ENCODE results near the gene IFI27. TPM values are rescaled to one million over a fixed set of nuclear protein-coding genes. Genes with fewer than 3 reads are reported as not detected.

IFI27 gene
- total RNA-seq, 1 experiment from 2014 or later: 2.6 TPM

GRCh38 chr14:94124582-94125377, 14.2 kb downstream of the IFI27 start:
- Mint-ChIP-seq H3K36me3 (ENCODE audit: insufficient read depth, unreplicated experiment) (no peaks in the 10 kb centered on the region), H3K27ac (ENCODE audit: unreplicated experiment) (no peak overlapping the region), H3K27me3 (ENCODE audit: insufficient read depth, unreplicated experiment) (no peaks in the 10 kb centered on the region), H3K4me1 (ENCODE audit: low read depth, unreplicated experiment) (peaks cover 2% of the 10 kb centered on the region), H3K9me3 (ENCODE audit: unreplicated experiment) (no peaks in the 10 kb centered on the region), H3K4me3 (ENCODE audit: unreplicated experiment) (no peak overlapping the region)
- H3K4me3 ChIP-seq (ENCODE audit: low read depth, low read length): no peak overlapping the region
- intact Hi-C loops (cut with micrococcal nuclease; ENCODE audit: unreplicated experiment): no loop called here
- CTCF ChIA-PET: no interaction called here
- H3K4me1 ChIP-seq: no peaks in the 10 kb centered on the region
- POLR2A ChIA-PET: no interaction called here
- H3K36me3 ChIP-seq (ENCODE audit: control insufficient read depth, insufficient read depth, low read length): no peaks in the 10 kb centered on the region
- 0 out of 2 replicates have a peak, but pooled peaks cover 1% of the 10 kb centered on the region for H3K27me3 ChIP-seq (replicated peaks; ENCODE audit: control insufficient read depth, insufficient read depth, low read length)
- DNase-seq: no peak
- TF ChIP-seq, protein P1, sequence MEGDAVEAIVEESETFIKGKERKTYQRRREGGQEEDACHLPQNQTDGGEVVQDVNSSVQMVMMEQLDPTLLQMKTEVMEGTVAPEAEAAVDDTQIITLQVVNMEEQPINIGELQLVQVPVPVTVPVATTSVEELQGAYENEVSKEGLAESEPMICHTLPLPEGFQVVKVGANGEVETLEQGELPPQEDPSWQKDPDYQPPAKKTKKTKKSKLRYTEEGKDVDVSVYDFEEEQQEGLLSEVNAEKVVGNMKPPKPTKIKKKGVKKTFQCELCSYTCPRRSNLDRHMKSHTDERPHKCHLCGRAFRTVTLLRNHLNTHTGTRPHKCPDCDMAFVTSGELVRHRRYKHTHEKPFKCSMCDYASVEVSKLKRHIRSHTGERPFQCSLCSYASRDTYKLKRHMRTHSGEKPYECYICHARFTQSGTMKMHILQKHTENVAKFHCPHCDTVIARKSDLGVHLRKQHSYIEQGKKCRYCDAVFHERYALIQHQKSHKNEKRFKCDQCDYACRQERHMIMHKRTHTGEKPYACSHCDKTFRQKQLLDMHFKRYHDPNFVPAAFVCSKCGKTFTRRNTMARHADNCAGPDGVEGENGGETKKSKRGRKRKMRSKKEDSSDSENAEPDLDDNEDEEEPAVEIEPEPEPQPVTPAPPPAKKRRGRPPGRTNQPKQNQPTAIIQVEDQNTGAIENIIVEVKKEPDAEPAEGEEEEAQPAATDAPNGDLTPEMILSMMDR (IDR thresholded peaks at IDR 0.05; ENCODE audit: insufficient read depth in 1 of 2, low read depth in 1 of 2, low read length in 1 of 2, severe bottlenecking in 1 of 2, unreplicated experiment in 1 of 2): no peak
- BruUV-seq (replicated peaks): no TSS peak
- H3K9me3 ChIP-seq: no peaks in the 10 kb centered on the region

GRCh38 chr14:94125659-94126418, 15.3 kb downstream of the IFI27 start:
- Mint-ChIP-seq H3K4me1 (ENCODE audit: low read depth, unreplicated experiment) (peaks cover 10% of the 10 kb centered on the region), H3K27me3 (ENCODE audit: insufficient read depth, unreplicated experiment) (no peaks in the 10 kb centered on the region), H3K27ac (ENCODE audit: unreplicated experiment) (no peak overlapping the region), H3K36me3 (ENCODE audit: insufficient read depth, unreplicated experiment) (no peaks in the 10 kb centered on the region), H3K4me3 (ENCODE audit: unreplicated experiment) (no peak overlapping the region), H3K9me3 (ENCODE audit: unreplicated experiment) (no peaks in the 10 kb centered on the region)
- H3K4me1 ChIP-seq: no peaks in the 10 kb centered on the region
- 0 out of 2 replicates have a peak, but pooled peaks cover 1% of the 10 kb centered on the region for H3K27me3 ChIP-seq (replicated peaks; ENCODE audit: control insufficient read depth, insufficient read depth, low read length)
- BruUV-seq (replicated peaks): no TSS peak
- no peaks in the 10 kb centered on the region for H3K36me3 ChIP-seq (ENCODE audit: control insufficient read depth, insufficient read depth, low read length)
- POLR2A ChIA-PET: no interaction called here
- TF ChIP-seq, protein P1 (IDR thresholded peaks at IDR 0.05; ENCODE audit: insufficient read depth in 1 of 2, low read depth in 1 of 2, low read length in 1 of 2, severe bottlenecking in 1 of 2, unreplicated experiment in 1 of 2): no peak
- DNase-seq: no peak
- H3K9me3 ChIP-seq: no peaks in the 10 kb centered on the region
- no peak overlapping the region for H3K4me3 ChIP-seq (ENCODE audit: low read depth, low read length)
- CTCF ChIA-PET: no interaction called here
- intact Hi-C loops (cut with micrococcal nuclease; ENCODE audit: unreplicated experiment): no loop called here

DNA sequence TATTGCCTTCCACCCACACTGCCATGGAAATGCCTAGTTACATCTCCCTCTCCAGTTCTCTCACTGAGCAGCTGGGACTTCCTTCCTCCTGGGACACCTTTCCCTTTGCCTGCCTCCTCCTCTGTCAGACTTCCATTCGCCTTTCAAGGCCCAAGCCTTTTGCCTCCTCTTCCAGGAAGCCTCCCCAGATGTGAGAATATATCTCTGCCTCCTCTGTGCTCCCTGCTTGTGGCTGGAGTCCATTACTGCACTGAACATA, 15.8 kb downstream of the IFI27 start:
- Mint-ChIP-seq H3K27me3 (ENCODE audit: insufficient read depth, unreplicated experiment) (no peaks in the 10 kb centered on the region), H3K4me3 (ENCODE audit: unreplicated experiment) (no peak overlapping the region), H3K9me3 (ENCODE audit: unreplicated experiment) (no peaks in the 10 kb centered on the region), H3K4me1 (ENCODE audit: low read depth, unreplicated experiment) (peaks cover 10% of the 10 kb centered on the region), H3K27ac (ENCODE audit: unreplicated experiment) (no peak overlapping the region), H3K36me3 (ENCODE audit: insufficient read depth, unreplicated experiment) (no peaks in the 10 kb centered on the region)
- Histone ChIP-seq H3K4me1 (no peaks in the 10 kb centered on the region), H3K4me3 (ENCODE audit: low read depth, low read length) (no peak overlapping the region), H3K9me3 (no peaks in the 10 kb centered on the region), H3K36me3 (ENCODE audit: control insufficient read depth, insufficient read depth, low read length) (no peaks in the 10 kb centered on the region), H3K27me3 (replicated peaks; ENCODE audit: control insufficient read depth, insufficient read depth, low read length) (0 out of 2 replicates have a peak, but pooled peaks cover 1% of the 10 kb centered on the region)
- no TSS peak for BruUV-seq (replicated peaks)
- TF ChIP-seq, protein P1 (IDR thresholded peaks at IDR 0.05; ENCODE audit: insufficient read depth in 1 of 2, low read depth in 1 of 2, low read length in 1 of 2, severe bottlenecking in 1 of 2, unreplicated experiment in 1 of 2): no peak
- ChIA-PET CTCF (no interaction called here), POLR2A (no interaction called here)
- DNase-seq: no peak
- intact Hi-C loops (cut with micrococcal nuclease; ENCODE audit: unreplicated experiment): no loop called here

Measured in Caco-2 (cell line).